ENCODE measurements around the gene E2F4.

- no peak for TF ChIP-seq REST (IDR thresholded peaks at IDR 0.05; ENCODE audit: unreplicated experiment)
- TF ChIP-seq, protein P1, sequence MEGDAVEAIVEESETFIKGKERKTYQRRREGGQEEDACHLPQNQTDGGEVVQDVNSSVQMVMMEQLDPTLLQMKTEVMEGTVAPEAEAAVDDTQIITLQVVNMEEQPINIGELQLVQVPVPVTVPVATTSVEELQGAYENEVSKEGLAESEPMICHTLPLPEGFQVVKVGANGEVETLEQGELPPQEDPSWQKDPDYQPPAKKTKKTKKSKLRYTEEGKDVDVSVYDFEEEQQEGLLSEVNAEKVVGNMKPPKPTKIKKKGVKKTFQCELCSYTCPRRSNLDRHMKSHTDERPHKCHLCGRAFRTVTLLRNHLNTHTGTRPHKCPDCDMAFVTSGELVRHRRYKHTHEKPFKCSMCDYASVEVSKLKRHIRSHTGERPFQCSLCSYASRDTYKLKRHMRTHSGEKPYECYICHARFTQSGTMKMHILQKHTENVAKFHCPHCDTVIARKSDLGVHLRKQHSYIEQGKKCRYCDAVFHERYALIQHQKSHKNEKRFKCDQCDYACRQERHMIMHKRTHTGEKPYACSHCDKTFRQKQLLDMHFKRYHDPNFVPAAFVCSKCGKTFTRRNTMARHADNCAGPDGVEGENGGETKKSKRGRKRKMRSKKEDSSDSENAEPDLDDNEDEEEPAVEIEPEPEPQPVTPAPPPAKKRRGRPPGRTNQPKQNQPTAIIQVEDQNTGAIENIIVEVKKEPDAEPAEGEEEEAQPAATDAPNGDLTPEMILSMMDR (conservative IDR thresholded peaks at IDR 0.05; ENCODE audit: low read depth in 2 of 2) = no peak
- TF ChIP-seq JUNB (IDR thresholded peaks at IDR 0.05; ENCODE audit: unreplicated experiment) = no peak
- peak; percentile 95 for TF ChIP-seq EZH2 (IDR thresholded peaks at IDR 0.05; ENCODE audit: low read depth, unreplicated experiment)
- peak; percentile 95 for TF ChIP-seq EZH2phosphoT487 (IDR thresholded peaks at IDR 0.05; ENCODE audit: unreplicated experiment)
- no peak for TF ChIP-seq POLR2AphosphoS5 (IDR thresholded peaks at IDR 0.05; ENCODE audit: low read depth)
- TF ChIP-seq CREB1 (CRISPR knock-in tag; IDR thresholded peaks at IDR 0.05; ENCODE audit: low read depth) = no peak
Measured at GRCh38 chr16:67165121-67166078, 26.6 kb upstream of the E2F4 start.
